DLD1 (cell line): ENCODE measurements around the gene OBI1.

Experiments
- in situ Hi-C: cut with HindIII; loops from 2 replicates; pipeline ENCODE4 v1.10.0; 2017; ENCODE audit warnings: low sequenced_read_pairs

OBI1 gene

DNA sequence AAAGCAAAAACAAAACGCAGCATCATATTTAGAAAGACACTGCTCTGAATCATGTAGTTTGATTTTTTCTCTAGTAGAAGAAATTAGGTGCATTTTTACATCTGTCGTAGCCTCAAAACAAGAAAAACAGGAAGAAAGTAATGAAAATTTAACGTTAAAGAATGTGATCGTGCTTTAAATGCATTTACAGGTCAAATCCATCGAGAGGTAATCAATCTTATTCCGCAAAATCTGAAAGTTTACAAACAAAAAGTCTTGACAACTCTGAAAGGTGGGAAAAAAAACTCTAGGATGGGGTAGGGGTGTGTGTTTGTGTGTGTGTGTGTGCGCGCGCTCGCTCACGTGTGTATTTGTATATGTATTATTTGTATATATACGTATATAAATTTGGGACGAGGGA, 65.8 kb downstream of the OBI1 start:
- in situ Hi-C loops = no loop called here

DNA sequence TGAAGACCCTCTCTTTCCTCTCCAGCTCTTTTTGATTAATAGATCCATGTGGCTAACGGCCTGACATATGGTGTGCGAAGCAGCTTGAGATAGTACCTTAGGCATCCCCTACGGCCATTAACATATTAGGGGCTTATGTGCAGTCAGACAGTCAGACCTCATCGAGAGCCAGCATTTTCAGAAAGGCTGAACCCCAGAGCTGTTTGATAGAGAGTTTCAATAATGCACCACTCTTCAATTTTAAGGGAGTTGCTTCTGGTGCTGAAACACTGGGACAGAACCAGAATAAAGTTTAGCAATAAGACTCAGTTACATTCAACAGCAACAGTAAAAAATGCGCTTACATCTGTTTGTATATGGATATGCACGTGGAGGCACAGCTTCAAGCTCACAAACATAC, 66.4 kb downstream of the OBI1 start:
- in situ Hi-C loops = no loop called here

DNA sequence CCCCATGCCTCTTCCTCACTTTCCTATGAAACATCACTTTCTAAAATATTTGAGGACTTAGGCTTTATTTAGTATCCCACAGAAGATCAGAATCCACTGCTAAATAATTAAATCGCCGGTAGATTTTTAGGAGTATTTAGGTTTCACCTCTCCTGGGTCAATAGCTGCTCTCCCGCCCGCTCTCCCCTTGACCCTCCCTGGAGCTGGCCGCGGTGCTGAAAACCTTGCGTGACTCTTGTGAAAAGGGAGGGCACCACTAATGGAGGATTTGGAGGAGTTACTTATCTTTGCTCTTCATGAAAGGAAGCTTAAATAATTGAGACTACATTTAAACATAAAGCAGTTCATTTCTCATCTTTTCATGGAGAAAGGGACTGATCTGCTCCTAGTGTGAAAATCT, 69.7 kb downstream of the OBI1 start:
- in situ Hi-C loops = no loop called here

DNA sequence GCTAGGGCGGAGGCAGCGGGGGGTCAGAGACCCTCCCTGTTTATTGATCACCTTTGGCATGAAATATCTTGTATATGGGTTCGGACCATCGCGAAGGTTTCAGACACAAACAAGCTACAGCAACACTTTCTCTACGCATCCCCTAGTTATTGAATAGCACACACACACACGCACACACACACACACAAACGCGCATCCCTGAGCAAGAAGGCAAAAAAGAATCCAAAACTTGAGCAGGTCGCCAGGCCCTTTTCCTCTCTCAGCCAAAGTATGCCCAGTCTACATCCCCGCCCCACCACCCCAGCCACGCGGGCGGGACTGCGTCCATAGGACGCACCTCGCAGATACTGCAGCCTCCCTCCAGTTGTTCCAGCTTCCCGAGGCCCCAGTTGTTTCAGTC, 71.6 kb downstream of the OBI1 start:
- in situ Hi-C loops = no loop called here

DNA sequence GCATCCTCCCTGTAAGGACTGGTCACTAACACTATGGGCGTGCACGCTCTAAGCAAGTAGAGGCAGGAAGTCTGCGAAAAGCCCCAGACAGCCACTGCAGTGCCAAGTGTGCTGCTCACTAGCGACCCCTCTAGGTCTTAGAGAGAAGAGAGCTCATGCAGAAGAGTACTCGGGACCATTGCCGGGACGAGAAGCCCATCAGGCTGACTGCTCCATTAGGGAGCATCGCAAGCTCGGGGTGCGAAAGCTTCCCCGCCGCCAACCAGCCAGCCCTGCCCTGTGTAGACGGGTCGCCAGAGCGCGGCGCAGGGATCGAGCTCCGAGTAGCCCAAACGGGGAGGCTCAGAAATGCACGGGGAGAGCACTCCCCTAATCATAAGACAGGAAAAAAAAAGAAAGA, 72.2 kb downstream of the OBI1 start:
- in situ Hi-C loops = no loop called here

DNA sequence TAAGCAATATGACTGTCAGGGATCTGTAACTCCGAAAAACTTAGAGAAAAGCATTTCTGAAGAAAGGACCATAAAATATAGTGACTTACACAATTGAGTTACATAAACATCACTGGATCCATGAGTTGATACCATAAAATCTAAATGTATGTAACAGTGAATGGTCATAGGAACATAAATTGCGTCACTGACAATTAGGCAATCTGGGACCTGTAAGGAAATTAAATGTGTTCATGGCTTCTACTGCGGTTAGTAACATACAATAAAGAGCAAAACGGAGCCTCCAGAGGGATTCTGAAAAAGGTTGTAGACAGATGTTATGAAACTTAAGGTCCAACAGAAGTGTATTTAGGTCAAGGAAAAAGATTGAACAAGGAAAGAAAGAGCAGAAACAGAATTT, 82.7 kb downstream of the OBI1 start:
- in situ Hi-C loops = no loop called here

DNA sequence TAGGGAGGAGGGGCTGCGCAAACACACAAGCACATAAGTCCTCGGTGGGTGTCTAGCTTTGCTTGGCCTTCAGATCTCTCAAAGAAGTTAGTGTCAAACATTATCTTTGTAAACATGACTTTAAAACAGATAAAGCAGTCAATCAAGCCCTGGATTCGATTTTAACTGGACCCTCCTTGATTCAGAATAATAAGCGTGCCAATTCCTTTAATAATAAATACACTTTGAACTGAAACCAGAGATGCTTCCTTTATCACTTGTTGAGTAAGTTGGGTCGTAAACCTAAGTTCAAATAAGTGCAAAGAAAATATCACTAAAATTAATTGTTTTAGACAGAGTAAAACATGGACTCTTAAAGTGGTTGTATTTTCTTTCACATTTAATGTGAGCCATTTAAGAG, 86.5 kb downstream of the OBI1 start:
- in situ Hi-C loops = no loop called here

DNA sequence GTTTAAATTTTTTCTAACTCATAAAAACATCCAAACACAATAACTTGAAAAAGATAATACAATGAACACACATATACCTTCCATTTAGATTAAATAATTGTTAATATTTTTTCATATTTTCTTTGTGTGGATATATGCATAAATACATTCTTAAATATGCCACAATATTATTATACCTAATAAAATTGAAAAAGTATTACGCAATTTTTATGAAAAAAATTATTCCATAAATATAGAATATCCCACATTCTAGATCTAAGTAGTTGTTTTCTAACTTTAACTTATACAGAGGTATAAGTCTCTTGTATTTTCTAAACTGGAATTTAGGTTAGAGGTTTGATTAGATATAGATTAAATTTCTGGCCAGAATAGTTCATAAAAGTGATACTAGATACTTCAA, 89.9 kb downstream of the OBI1 start:
- in situ Hi-C loops = no loop called here

DNA sequence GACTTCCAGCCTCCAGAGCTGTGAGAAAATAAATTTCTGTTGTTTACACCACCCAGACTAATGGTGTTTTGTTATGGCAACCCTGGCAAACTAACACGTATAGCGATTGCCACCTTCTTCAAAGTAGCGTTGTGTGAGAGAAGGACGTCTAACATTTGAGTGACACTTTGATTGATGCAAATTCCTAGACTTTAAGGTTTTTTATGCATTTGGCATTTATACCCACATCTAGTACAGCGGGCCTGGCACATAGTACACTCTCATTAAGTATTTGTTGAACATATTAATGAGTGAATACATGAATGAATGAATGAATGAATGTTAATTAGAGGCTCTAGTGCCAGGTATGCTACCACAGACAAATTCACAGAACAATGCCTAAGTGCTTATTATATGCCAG, 92.3 kb downstream of the OBI1 start:
- in situ Hi-C loops = no loop called here
